Ascending aorta (tissue), 2 donors: ENCODE results near the gene ARHGAP35. TPM values are rescaled to one million over a fixed set of nuclear protein-coding genes. Genes with fewer than 3 reads are reported as not detected.
"Not testable (repeated sequence)": the region's sequence is repeated elsewhere in the genome, so short reads cannot be mapped to it uniquely, and the experiment has no call there.

Experiments
- DNase-seq, 2 donors: peaks; one replicate each; pipeline ENCODE4 v3.0.0-alpha.2; 2019; ENCODE audit warnings: low spot score in 2 of 2
- H3K27ac ChIP-seq, 2 donors: fragments of 200-600 bp; sonication (generic); one replicate each; pipeline ENCODE4 v1.5.1; 2016 to 2017; ENCODE audit warnings: mild to moderate bottlenecking in 1 of 2
- H3K27me3 ChIP-seq: fragments of 200-600 bp; sonication (generic); one replicate; pipeline ENCODE4 v1.5.1; 2017
- H3K36me3 ChIP-seq, 2 donors: fragments of 200-600 bp; sonication (generic); one replicate each; pipeline ENCODE4 v1.5.1; 2016
- H3K4me1 ChIP-seq, 2 donors: fragments of 200-600 bp; sonication (generic); one replicate each; pipeline ENCODE4 v1.5.1; 2016 to 2017; ENCODE audit warnings: mild to moderate bottlenecking in 1 of 2
- H3K4me3 ChIP-seq, 2 donors: fragments of 200-600 bp; sonication (generic); one replicate each; pipeline ENCODE4 v1.5.1; 2016 to 2017; ENCODE audit warnings: mild to moderate bottlenecking in 1 of 2
- H3K9me3 ChIP-seq, 2 donors: fragments of 200-600 bp; sonication (generic); one replicate each; pipeline ENCODE4 v1.5.1; 2016
- CTCF ChIP-seq, 3 experiments: fragments of 200-600 bp in 2 of 3; fragments of 450-650 bp in 1 of 3; sonication (generic) in 2 of 3; IDR thresholded peaks; one replicate each; pipeline ENCODE4 v1.5.1; 2016 to 2019; ENCODE audit warnings: antibody characterized with exemption in 3 of 3, mild to moderate bottlenecking in 1 of 3, moderate library complexity in 1 of 3
- intact Hi-C: fragments of 100-400 bp; cut with DNase I; formaldehyde crosslinking; loops from one replicate; pipeline ENCODE4 v1.15.1; 2023
- total RNA-seq: library from RNA; depleted of rRNA; stranded (reverse); fragments of >200 nt; gene quantifications from one replicate; pipeline ENCODE4 v1.1.0, GENCODE V29; 2016

The ARHGAP35 gene
- total RNA-seq, 1 donor from 2014 or later = 23.7 TPM

GRCh38 chr19:46821512-46822409, 39.0 kb upstream of the ARHGAP35 start:
- Histone ChIP-seq H3K4me3 (no peak overlapping the region), H3K27me3 (no peaks in the 10 kb centered on the region), H3K36me3 (no peaks in the 10 kb centered on the region), H3K4me1 (no peaks in the 10 kb centered on the region), H3K27ac (no peak overlapping the region), H3K9me3 (no peaks in the 10 kb centered on the region)
- intact Hi-C loops = no loop called here
- DNase-seq = no peak
- TF ChIP-seq CTCF (IDR thresholded peaks at IDR 0.05) = no peak

GRCh38 chr19:46822410-46822787, 38.4 kb upstream of the ARHGAP35 start:
- H3K27me3 ChIP-seq, H3K9me3 ChIP-seq, H3K4me3 ChIP-seq, DNase-seq, H3K36me3 ChIP-seq, H3K4me1 ChIP-seq, intact Hi-C loops, H3K27ac ChIP-seq: not testable (repeated sequence)

- H3K9me3 ChIP-seq = no peaks in the 10 kb centered on the region
- H3K4me3 ChIP-seq = no peak overlapping the region
- no peak overlapping the region for H3K27ac ChIP-seq
- intact Hi-C loops = no loop called here
- TF ChIP-seq CTCF (IDR thresholded peaks at IDR 0.05) = no peak
- no peaks in the 10 kb centered on the region for H3K4me1 ChIP-seq
- no peaks in the 10 kb centered on the region for H3K36me3 ChIP-seq
- DNase-seq = no peak
- H3K27me3 ChIP-seq = no peaks in the 10 kb centered on the region
These were observed 37.7 kb upstream of the ARHGAP35 start for GRCh38 chr19:46823049-46823448.

GRCh38 chr19:46824890-46825730, 35.7 kb upstream of the ARHGAP35 start:
- Histone ChIP-seq H3K9me3 (no peaks in the 10 kb centered on the region), H3K27ac (peak overlapping the region in 1 of 2 donors; percentile 10), H3K4me3 (no peak overlapping the region), H3K27me3 (no peaks in the 10 kb centered on the region), H3K4me1 (no peaks in the 10 kb centered on the region), H3K36me3 (no peaks in the 10 kb centered on the region)
- no peak for TF ChIP-seq CTCF (IDR thresholded peaks at IDR 0.05)
- intact Hi-C loops = no loop called here
- DNase-seq = no peak

- H3K36me3 ChIP-seq = no peaks in the 10 kb centered on the region
- DNase-seq = no peak
- H3K4me1 ChIP-seq = no peaks in the 10 kb centered on the region
- H3K9me3 ChIP-seq = no peaks in the 10 kb centered on the region
- intact Hi-C loops = no loop called here
- no peak overlapping the region for H3K4me3 ChIP-seq
- no peaks in the 10 kb centered on the region for H3K27me3 ChIP-seq
- no peak overlapping the region for H3K27ac ChIP-seq
- no peak for TF ChIP-seq CTCF (IDR thresholded peaks at IDR 0.05)
These were observed 35.1 kb upstream of the ARHGAP35 start for GRCh38 chr19:46825731-46826055.

- intact Hi-C loops = no loop called here
- H3K27me3 ChIP-seq = no peaks in the 10 kb centered on the region
- H3K4me1 ChIP-seq = no peaks in the 10 kb centered on the region
- no peak for TF ChIP-seq CTCF (IDR thresholded peaks at IDR 0.05)
- no peaks in the 10 kb centered on the region for H3K9me3 ChIP-seq
- no peak overlapping the region for H3K27ac ChIP-seq
- no peak for DNase-seq
- no peaks in the 10 kb centered on the region for H3K36me3 ChIP-seq
- no peak overlapping the region for H3K4me3 ChIP-seq
These were observed 32.3 kb upstream of the ARHGAP35 start for GRCh38 chr19:46828484-46828883.
